Stomach (tissue), 9 donors: ENCODE results near the gene SOD2. TPM values are rescaled to one million over a fixed set of nuclear protein-coding genes. Genes with fewer than 3 reads are reported as not detected.

Experiments
- DNase-seq, 2 donors: peaks; one replicate each; pipeline versions ENCODE4 v3.0.0 to v3.0.0-alpha.2; 2013 to 2019
- H3K27ac ChIP-seq, 5 donors: fragments of 200-600 bp in 4 of 5; sonication (generic) in 4 of 5; one replicate each; pipeline ENCODE4 v1.5.1; 2013 to 2019; ENCODE audit warnings: mild to moderate bottlenecking in 1 of 5, moderate library complexity in 1 of 5
- H3K27me3 ChIP-seq, 3 donors: fragments of 200-600 bp; sonication (generic); one replicate each; pipeline ENCODE4 v1.5.1; 2017 to 2019; ENCODE audit warnings: mixed run types in 1 of 3
- H3K36me3 ChIP-seq, 4 donors: fragments of 200-600 bp; sonication (generic); 1 replicate in 3 of 4; 2 replicates in 1 of 4; pipeline ENCODE4 v1.5.1; 2016 to 2019
- H3K4me1 ChIP-seq, 4 donors: fragments of 200-600 bp; sonication (generic); one replicate each; pipeline ENCODE4 v1.5.1; 2016 to 2019
- H3K4me3 ChIP-seq, 4 donors: fragments of 200-600 bp; sonication (generic) in 3 of 4; one replicate each; pipeline ENCODE4 v1.5.1; 2016 to 2019; ENCODE audit warnings: mild to moderate bottlenecking in 1 of 4
- H3K9me3 ChIP-seq, 4 donors: fragments of 200-600 bp; sonication (generic); one replicate each; pipeline ENCODE4 v1.5.1; 2016 to 2019
- CTCF ChIP-seq, 7 experiments: fragments of 450-650 bp in 4 of 7; fragments of 200-600 bp in 3 of 7; sonication (generic) in 3 of 7; IDR thresholded peaks; one replicate each; pipeline ENCODE4 v1.5.1; 2016 to 2019; ENCODE audit warnings: antibody characterized with exemption in 7 of 7, control low read depth in 2 of 7, mild to moderate bottlenecking in 1 of 7
- EP300 ChIP-seq: sonication (generic); formaldehyde crosslinking; IDR thresholded peaks from one replicate; pipeline ENCODE4 v1.6.1; 2017; ENCODE audit warnings: antibody characterized with exemption
- POLR2A ChIP-seq, 4 donors: fragments of 450-650 bp; IDR thresholded peaks; one replicate each; pipeline ENCODE4 v1.6.1; 2016; ENCODE audit warnings: antibody characterized with exemption in 4 of 4, control low read depth in 2 of 4, mild to moderate bottlenecking in 1 of 4, moderate library complexity in 1 of 4
- POLR2AphosphoS5 ChIP-seq, 3 donors: sonication (generic); formaldehyde crosslinking; IDR thresholded peaks; one replicate each; pipeline ENCODE4 v1.6.1; 2016; ENCODE audit warnings: antibody characterized with exemption in 3 of 3
- WGBS, 5 donors: extraction: QIAGEN DNeasy Blood & Tissue Kit in 3 of 5; methylation state at CpG; one replicate each; pipeline versions ENCODE4 v1.1.5 to v1.1.7; 2013 to 2018; 5-methylcytosine and 5-hydroxymethylcytosine counted together
- intact Hi-C: fragments of 100-400 bp; cut with DNase I; formaldehyde crosslinking; loops from one replicate; pipeline ENCODE4 v1.15.1; 2023; ENCODE audit warnings: low total_unique reads
- polyA plus RNA-seq, 3 donors: library from polyadenylated mRNA; stranded (reverse); fragments of 200-250 nt; gene quantifications; one replicate each; pipeline ENCODE4 v1.2.3, GENCODE V29; 2013
- total RNA-seq, 5 donors: library from RNA; depleted of rRNA; stranded (reverse); fragments of >200 nt; gene quantifications; one replicate each; pipeline versions ENCODE4 v1.1.0 to v1.2.3, GENCODE V29; 2014 to 2016
- donor health status: healthy with polysubstance abuse.
- donor health status: Bipolar disorder and iron deficiency.
- donor health status: healthy.

Gene SOD2
- total and polyA plus RNA-seq, 8 donors, result 27.2 to 404 (median 183) TPM

DNA sequence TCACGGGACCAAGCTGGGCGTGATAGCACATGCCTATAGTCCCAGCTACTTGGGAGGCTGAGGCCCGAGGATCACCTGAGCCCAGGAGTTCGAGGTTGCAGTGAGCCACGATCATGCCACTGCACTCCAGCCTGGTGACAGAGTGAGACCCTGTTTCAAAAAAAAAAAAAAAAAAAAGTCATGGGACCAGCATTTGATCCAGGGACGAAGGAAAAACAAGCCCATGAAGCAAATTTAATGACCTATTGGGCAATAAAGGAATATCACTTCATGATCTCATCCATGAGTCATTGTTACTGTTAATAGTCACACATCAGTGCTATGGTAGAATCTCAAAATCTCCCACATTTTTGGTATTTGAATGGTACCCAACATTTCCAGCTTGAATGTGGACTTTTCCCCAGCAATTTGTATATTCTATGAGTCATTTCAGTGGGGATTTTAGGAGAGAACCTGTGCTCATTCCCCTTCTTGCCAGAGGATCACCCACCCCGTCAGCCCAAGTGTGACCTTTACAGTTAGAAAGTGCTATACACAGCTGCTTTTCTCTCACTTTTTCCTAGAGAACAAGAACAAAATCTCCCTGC is 8.5 kb upstream of the SOD2 start:
- no peak overlapping the region for H3K4me3 ChIP-seq
- peaks cover 4 to 19% (median 8%) of the 10 kb centered on the region in 4 donors for H3K4me1 ChIP-seq
- peak overlapping the region in 4 of 5 donors; percentile 48 to 81 (median 75) for H3K27ac ChIP-seq
- peaks cover 0 to 4% (median 0%) of the 10 kb centered on the region in 4 donors for H3K36me3 ChIP-seq
- no peak for DNase-seq
- 76 to 84% (median 79%) methylated on average over 7 of the region's 7 CpGs for WGBS, 5 donors
- no peaks in the 10 kb centered on the region for H3K27me3 ChIP-seq
- TF ChIP-seq CTCF (IDR thresholded peaks at IDR 0.05) (no peak), POLR2AphosphoS5 (IDR thresholded peaks at IDR 0.05) (peak; percentile 43 to 70 (median 67))
- intact Hi-C loops, result no loop called here
- peaks cover 0 to 10% (median 0%) of the 10 kb centered on the region in 4 donors for H3K9me3 ChIP-seq

- H3K4me3 ChIP-seq, result no peak overlapping the region
- 53 to 71% (median 66%) methylated on average over 1 of the region's 1 CpG for WGBS, 5 donors
- H3K9me3 ChIP-seq, result peaks cover 0 to 10% (median 0%) of the 10 kb centered on the region in 4 donors
- intact Hi-C loops, result no loop called here
- peak in 1 of 2 donors; percentile 16 for DNase-seq
- peaks cover 4 to 19% (median 8%) of the 10 kb centered on the region in 4 donors for H3K4me1 ChIP-seq
- no peaks in the 10 kb centered on the region for H3K27me3 ChIP-seq
- TF ChIP-seq POLR2AphosphoS5 (IDR thresholded peaks at IDR 0.05) (no peak), EP300 (no peak), CTCF (IDR thresholded peaks at IDR 0.05) (no peak), POLR2A (IDR thresholded peaks at IDR 0.05) (no peak)
- H3K27ac ChIP-seq, result peak overlapping the region in 4 of 5 donors; percentile 48 to 81 (median 75)
- peaks cover 0 to 4% (median 0%) of the 10 kb centered on the region in 4 donors for H3K36me3 ChIP-seq
Measured at GRCh38 chr6:159700970-159701369, 7.9 kb upstream of the SOD2 start.

GRCh38 chr6:159695984-159696383 is 2.9 kb upstream of the SOD2 start:
- Histone ChIP-seq H3K27me3 (no peaks in the 10 kb centered on the region), H3K36me3 (peaks cover 0 to 9% (median 0%) of the 10 kb centered on the region in 4 donors), H3K27ac (no peak overlapping the region), H3K9me3 (no peaks in the 10 kb centered on the region), H3K4me1 (peaks cover 17 to 34% (median 29%) of the 10 kb centered on the region in 4 donors), H3K4me3 (no peak overlapping the region)
- TF ChIP-seq CTCF (IDR thresholded peaks at IDR 0.05), result no peak
- no peak for TF ChIP-seq POLR2AphosphoS5 (IDR thresholded peaks at IDR 0.05)
- no peak for TF ChIP-seq EP300
- no peak for TF ChIP-seq POLR2A (IDR thresholded peaks at IDR 0.05)
- intact Hi-C loops, result loop anchor here (10.0 kb wide), 1 partner anchor 99 kb away; the partner anchor contains the start of gene MRPL18
- DNase-seq, result no peak
- 96 to 100% (median 100%) methylated on average over 2 of the region's 2 CpGs for WGBS, 5 donors

- 8 to 20% (median 14%) methylated on average over 14 of the region's 14 CpGs for WGBS, 5 donors
- peak overlapping the region; percentile 95 to 99 (median 97) for H3K27ac ChIP-seq
- H3K4me1 ChIP-seq, result peaks cover 24 to 48% (median 39%) of the 10 kb centered on the region in 4 donors
- DNase-seq, result peak; percentile 52 to 78
- TF ChIP-seq EP300, result no peak
- peak in 2 of 3 donors; percentile 74 to 83 for TF ChIP-seq POLR2AphosphoS5 (IDR thresholded peaks at IDR 0.05)
- TF ChIP-seq POLR2A (IDR thresholded peaks at IDR 0.05), result no peak
- no peaks in the 10 kb centered on the region for H3K27me3 ChIP-seq
- peaks cover 0 to 23% (median 10%) of the 10 kb centered on the region in 4 donors for H3K36me3 ChIP-seq
- H3K4me3 ChIP-seq, result peak overlapping the region; percentile 78 to 98 (median 93)
- intact Hi-C loops, result loop anchor here (10.0 kb wide), 1 partner anchor 101 kb away; the partner anchor contains the start of gene MRPL18
- H3K9me3 ChIP-seq, result no peaks in the 10 kb centered on the region
Measured at GRCh38 chr6:159693894-159694545, 979 bp upstream of the SOD2 start.
